ENCODE measurements around the gene RHOB.

Gene RHOB

DNA sequence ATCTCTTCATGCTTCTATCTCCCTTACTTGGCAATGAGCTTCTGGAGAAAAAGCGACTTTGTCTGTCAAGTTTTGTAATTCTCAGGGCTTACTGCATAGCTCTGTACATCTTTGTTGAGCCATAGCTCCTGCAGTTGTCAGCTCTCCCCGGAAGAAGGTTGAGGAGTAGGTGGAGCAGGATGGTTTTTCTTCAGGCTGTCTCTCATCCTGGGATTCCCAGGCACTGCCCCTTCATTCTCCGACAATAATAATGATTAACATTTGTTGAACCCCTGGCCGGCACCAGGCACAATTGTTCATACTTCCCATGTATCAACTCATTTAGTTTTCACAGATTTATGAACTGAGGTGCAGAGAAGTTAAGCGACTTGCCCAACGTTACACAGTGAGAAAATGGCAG is 23.5 kb upstream of the RHOB start:
- Histone ChIP-seq H3K27me3 (ENCODE audit: insufficient read depth, low read depth, severe bottlenecking) (no peaks in the 10 kb centered on the region), H3K36me3 (no peaks in the 10 kb centered on the region), H3K9me3 (ENCODE audit: severe bottlenecking) (no peaks in the 10 kb centered on the region), H3K4me3 (ENCODE audit: low read depth, low read length) (no peak overlapping the region), H3K27ac (no peak overlapping the region)
- TF ChIP-seq, protein P1, sequence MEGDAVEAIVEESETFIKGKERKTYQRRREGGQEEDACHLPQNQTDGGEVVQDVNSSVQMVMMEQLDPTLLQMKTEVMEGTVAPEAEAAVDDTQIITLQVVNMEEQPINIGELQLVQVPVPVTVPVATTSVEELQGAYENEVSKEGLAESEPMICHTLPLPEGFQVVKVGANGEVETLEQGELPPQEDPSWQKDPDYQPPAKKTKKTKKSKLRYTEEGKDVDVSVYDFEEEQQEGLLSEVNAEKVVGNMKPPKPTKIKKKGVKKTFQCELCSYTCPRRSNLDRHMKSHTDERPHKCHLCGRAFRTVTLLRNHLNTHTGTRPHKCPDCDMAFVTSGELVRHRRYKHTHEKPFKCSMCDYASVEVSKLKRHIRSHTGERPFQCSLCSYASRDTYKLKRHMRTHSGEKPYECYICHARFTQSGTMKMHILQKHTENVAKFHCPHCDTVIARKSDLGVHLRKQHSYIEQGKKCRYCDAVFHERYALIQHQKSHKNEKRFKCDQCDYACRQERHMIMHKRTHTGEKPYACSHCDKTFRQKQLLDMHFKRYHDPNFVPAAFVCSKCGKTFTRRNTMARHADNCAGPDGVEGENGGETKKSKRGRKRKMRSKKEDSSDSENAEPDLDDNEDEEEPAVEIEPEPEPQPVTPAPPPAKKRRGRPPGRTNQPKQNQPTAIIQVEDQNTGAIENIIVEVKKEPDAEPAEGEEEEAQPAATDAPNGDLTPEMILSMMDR (IDR thresholded peaks at IDR 0.05; ENCODE audit: low read depth, low read length), result no peak
- DNase-seq, result no peak

DNA sequence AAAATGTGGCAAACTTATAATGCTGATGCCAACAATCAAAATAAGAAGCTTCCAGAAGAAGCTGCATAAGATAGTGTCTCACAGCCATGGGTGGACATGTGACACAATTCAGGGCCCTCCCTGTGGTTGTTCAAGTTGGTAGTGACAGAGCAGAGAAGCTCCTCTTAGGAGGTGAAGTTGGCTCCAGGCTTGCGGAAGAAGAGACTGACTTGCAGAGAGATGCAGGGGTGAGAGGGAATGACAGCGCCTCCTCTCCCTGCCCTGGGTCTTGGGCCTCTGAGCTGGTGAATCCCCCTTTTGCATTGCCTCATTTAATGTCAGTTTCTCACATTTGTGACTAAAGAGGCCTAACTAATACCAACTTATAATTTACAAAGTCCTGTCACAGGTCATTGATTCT is 23.0 kb upstream of the RHOB start:
- H3K36me3 ChIP-seq, result no peaks in the 10 kb centered on the region
- TF ChIP-seq, protein P1 (IDR thresholded peaks at IDR 0.05; ENCODE audit: low read depth, low read length), result no peak
- H3K4me3 ChIP-seq (ENCODE audit: low read depth, low read length), result no peak overlapping the region
- no peaks in the 10 kb centered on the region for H3K9me3 ChIP-seq (ENCODE audit: severe bottlenecking)
- peak; percentile 4 for DNase-seq
- H3K27me3 ChIP-seq (ENCODE audit: insufficient read depth, low read depth, severe bottlenecking), result no peaks in the 10 kb centered on the region
- no peak overlapping the region for H3K27ac ChIP-seq

DNA sequence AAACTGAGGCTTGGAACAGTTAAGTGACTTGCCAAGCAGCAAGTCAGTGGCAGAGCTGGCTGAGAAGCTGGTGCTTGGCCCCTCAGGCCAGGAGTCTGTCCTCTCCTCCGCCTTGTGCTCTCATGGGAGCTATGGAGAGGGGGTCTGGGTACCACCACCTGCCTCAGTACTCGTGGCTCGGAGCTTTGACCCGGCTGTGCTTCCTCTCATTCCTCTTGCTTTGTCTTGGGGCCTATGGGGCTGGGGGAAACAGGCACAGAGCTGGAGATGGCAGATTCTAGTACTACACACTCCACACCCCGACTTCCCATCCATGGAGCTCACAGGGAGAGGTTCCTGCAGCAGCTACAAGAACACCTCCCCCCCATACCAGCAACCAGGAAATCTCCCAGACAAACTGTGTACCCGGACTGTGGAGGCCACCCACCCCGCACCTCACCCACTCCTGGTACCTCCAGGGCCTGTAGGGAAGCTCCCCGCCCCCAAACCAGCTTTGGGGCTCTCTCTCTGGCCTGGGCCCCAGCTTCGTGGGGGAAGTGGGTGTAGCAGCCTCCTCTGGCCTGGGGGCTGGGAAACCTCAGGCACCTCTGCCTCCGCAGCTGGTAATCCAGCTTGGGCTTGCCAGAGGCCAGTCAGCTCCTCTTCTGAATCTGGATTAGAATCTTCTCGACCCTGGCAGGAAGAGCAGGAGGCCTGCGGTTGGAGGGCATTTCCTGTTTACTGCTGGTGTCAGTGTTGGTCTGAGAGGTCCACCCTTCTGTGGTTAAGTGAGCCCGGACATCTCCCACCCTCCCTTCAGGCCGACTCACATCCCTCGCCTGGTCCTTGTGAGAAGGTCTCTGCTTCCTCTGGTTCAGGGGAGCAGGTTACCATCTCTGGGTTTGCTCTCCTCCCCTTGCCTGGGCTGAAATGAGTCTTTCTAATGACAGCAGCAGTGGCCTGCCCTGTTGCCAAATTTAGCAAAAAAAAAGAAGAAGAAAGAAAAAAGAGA is 22.3 kb upstream of the RHOB start:
- peak; percentile 8 for DNase-seq
- TF ChIP-seq, protein P1 (IDR thresholded peaks at IDR 0.05; ENCODE audit: low read depth, low read length), result no peak
- no peaks in the 10 kb centered on the region for H3K27me3 ChIP-seq (ENCODE audit: insufficient read depth, low read depth, severe bottlenecking)
- H3K4me3 ChIP-seq (ENCODE audit: low read depth, low read length), result no peak overlapping the region
- no peaks in the 10 kb centered on the region for H3K9me3 ChIP-seq (ENCODE audit: severe bottlenecking)
- no peak overlapping the region for H3K27ac ChIP-seq
- no peaks in the 10 kb centered on the region for H3K36me3 ChIP-seq

DNA sequence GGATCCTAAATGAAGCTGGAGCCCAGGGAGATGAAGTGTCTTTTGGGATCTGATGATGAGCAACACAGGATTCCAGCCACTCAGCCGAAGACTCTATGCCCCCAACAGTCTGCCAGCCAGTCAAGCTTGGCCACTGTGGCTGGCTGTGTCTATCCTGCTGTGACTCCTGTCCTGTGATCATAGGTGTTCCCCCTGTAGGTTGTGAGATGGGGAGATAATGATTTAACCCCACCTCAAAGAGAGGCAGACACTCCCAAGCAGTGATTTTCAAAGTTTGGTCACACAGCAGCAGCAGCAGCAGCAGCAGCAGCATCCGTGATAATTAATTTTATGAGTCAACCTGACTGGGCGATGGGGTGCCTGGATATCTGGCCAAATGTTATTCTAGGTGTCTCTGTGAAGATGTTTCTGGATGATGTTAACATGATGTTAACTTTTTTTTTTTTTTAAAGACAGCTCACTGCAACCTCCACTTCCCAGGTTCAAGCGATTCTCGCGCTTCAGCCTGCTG is 21.4 kb upstream of the RHOB start:
- H3K4me3 ChIP-seq (ENCODE audit: low read depth, low read length), result no peak overlapping the region
- H3K36me3 ChIP-seq, result no peaks in the 10 kb centered on the region
- no peak overlapping the region for H3K27ac ChIP-seq
- no peaks in the 10 kb centered on the region for H3K27me3 ChIP-seq (ENCODE audit: insufficient read depth, low read depth, severe bottlenecking)
- DNase-seq, result peak; percentile 4
- no peaks in the 10 kb centered on the region for H3K9me3 ChIP-seq (ENCODE audit: severe bottlenecking)
- TF ChIP-seq, protein P1 (IDR thresholded peaks at IDR 0.05; ENCODE audit: low read depth, low read length), result no peak

DNA sequence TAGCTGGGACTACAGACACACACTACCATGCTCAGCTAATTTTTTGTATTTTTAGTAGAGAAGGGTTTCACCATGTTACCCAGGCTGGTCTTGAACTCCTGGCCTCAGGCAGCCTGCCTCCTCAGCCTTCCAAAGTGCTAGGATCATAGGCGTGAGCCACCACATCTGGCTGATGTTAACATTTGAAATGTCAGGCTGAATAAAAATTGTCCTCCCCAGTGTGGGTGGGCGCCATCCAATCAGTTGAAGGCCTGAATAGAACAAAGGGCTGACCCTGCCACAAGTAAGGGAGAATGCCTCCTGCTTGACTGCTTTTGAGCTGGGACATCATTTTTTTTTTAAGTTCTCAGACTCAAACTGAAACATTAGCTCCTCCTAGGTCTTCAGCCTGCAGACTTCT is 21.0 kb upstream of the RHOB start:
- TF ChIP-seq, protein P1 (IDR thresholded peaks at IDR 0.05; ENCODE audit: low read depth, low read length), result no peak
- Histone ChIP-seq H3K4me3 (ENCODE audit: low read depth, low read length) (no peak overlapping the region), H3K27ac (no peak overlapping the region), H3K36me3 (no peaks in the 10 kb centered on the region), H3K9me3 (ENCODE audit: severe bottlenecking) (no peaks in the 10 kb centered on the region), H3K27me3 (ENCODE audit: insufficient read depth, low read depth, severe bottlenecking) (no peaks in the 10 kb centered on the region)
- peak; percentile 2 for DNase-seq

All from WERI-Rb-1 (cell line).